Activated CD8-positive, alpha-beta memory T cell treated with anti-CD3 and anti-CD28 coated beads, Interleukin-2, amount 50 U/mL, for 4 hours (primary cell): ENCODE measurements around the gene CACNA1B.
"Not testable (repeated sequence)": the region's sequence is repeated elsewhere in the genome, so short reads cannot be mapped to it uniquely, and the experiment has no call there.

Experiments
- DNase-seq: peaks from one replicate; pipeline ENCODE4 v3.0.0-alpha.2; 2020

CACNA1B gene

GRCh38 chr9:137877506-137878122 lies at the start of gene CACNA1B:
Gene CACNA1B, plus strand, starts transcription at chr9:137877782. Its CDS starts 152 bp downstream, at chr9:137877934.
- not testable (repeated sequence) for DNase-seq

- DNase-seq: no peak
Observed at GRCh38 chr9:137827908-137828526, 49.6 kb upstream of the CACNA1B start.

GRCh38 chr9:137828527-137829259 lies 48.9 kb upstream of the CACNA1B start:
- DNase-seq: no peak

GRCh38 chr9:137829260-137829996 lies 48.2 kb upstream of the CACNA1B start:
- DNase-seq: no peak

- DNase-seq: no peak
Observed at GRCh38 chr9:137832191-137832700, 45.3 kb upstream of the CACNA1B start.

GRCh38 chr9:137832830-137833590 lies 44.6 kb upstream of the CACNA1B start:
- no peak for DNase-seq

- DNase-seq: no peak
Observed at GRCh38 chr9:137833721-137834613, 43.6 kb upstream of the CACNA1B start.

- DNase-seq: no peak
Observed at GRCh38 chr9:137834846-137835546, 42.6 kb upstream of the CACNA1B start.

GRCh38 chr9:137836151-137836830 lies 41.3 kb upstream of the CACNA1B start:
- DNase-seq: no peak

- no peak for DNase-seq
Observed at GRCh38 chr9:137836831-137837241, 40.7 kb upstream of the CACNA1B start.

GRCh38 chr9:137837345-137838278 lies 40.0 kb upstream of the CACNA1B start:
- DNase-seq: no peak

- no peak for DNase-seq
Observed at GRCh38 chr9:137838576-137838975, 39.0 kb upstream of the CACNA1B start.

GRCh38 chr9:137843355-137843754 lies 34.2 kb upstream of the CACNA1B start:
- DNase-seq: no peak

GRCh38 chr9:137851516-137852267 lies 25.9 kb upstream of the CACNA1B start:
- no peak for DNase-seq

- DNase-seq: no peak
Observed at GRCh38 chr9:137853392-137853995, 24.1 kb upstream of the CACNA1B start.

GRCh38 chr9:137860361-137860760 lies 17.2 kb upstream of the CACNA1B start:
- no peak for DNase-seq

- no peak for DNase-seq
Observed at GRCh38 chr9:137865581-137866145, 11.9 kb upstream of the CACNA1B start.
